ENCODE data around the gene ZWILCH. TPM values are rescaled to one million over a fixed set of nuclear protein-coding genes. Genes with fewer than 3 reads are reported as not detected.
A peak's percentile ranks its signal among the peaks of the same experiment; 100 is the strongest.

The ZWILCH gene
- total and polyA plus RNA-seq, 9 of the 15 experiments (the other 6 are each of a cell fraction or from before 2014, with no cell fraction given): 32.8 to 94.2 (median 52.1) TPM

DNA sequence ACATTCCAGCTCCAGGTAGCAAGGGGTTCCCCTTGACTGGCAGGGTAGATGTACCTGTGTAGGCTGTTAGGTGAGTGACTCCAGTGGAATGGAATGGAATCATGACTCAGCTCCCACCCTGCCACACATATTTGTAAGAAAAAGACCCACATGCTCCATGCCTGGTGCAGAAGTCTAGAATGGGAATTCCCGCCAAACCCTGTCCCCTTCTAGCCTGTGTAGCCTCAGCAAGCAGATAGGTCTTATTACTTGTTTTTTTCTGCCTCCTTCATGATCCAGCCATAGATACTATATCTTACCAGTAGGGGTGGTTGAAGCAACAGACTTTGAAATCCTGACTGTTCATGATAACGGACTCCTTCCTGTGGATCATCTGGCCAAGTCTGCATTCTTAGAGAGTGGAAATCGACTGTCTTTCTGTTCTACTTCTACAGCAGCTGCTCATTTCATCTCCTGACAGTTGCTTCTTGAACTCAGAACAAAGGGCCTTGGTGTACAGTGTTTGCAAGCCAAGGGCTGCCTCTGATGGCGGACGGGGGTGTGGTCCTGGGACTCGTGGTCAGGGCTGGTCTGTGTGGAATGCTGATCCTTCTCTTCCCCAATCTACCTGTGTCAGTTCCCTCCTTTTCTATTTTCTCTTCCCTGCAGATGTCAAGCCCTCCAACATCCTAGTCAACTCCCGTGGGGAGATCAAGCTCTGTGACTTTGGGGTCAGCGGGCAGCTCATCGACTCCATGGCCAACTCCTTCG is 23.8 kb upstream of the ZWILCH start (continued):
- TF ChIP-seq, protein P1, sequence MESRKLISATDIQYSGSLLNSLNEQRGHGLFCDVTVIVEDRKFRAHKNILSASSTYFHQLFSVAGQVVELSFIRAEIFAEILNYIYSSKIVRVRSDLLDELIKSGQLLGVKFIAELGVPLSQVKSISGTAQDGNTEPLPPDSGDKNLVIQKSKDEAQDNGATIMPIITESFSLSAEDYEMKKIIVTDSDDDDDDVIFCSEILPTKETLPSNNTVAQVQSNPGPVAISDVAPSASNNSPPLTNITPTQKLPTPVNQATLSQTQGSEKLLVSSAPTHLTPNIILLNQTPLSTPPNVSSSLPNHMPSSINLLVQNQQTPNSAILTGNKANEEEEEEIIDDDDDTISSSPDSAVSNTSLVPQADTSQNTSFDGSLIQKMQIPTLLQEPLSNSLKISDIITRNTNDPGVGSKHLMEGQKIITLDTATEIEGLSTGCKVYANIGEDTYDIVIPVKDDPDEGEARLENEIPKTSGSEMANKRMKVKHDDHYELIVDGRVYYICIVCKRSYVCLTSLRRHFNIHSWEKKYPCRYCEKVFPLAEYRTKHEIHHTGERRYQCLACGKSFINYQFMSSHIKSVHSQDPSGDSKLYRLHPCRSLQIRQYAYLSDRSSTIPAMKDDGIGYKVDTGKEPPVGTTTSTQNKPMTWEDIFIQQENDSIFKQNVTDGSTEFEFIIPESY (CRISPR knock-in tag; IDR thresholded peaks at IDR 0.05): no peak
- TF ChIP-seq FOXM1 (IDR thresholded peaks at IDR 0.05; ENCODE audit: low read depth): peak; percentile 70; the same call in 1 of the 2 replicates
- no peak for TF ChIP-seq FOXM1 (CRISPR knock-in tag; IDR thresholded peaks at IDR 0.05; ENCODE audit: low read depth)
- peak; percentile 30; the same call in 1 of the 2 replicates for TF ChIP-seq MTA2 (IDR thresholded peaks at IDR 0.05; ENCODE audit: low read depth)
- TF ChIP-seq ZNF384 (IDR thresholded peaks at IDR 0.05; ENCODE audit: low read depth, low read length): peak; percentile 78
- TF ChIP-seq MAFK (IDR thresholded peaks at IDR 0.05; ENCODE audit: low read length): 0 out of 2 replicates have a peak, but pooled peaks have one; percentile 10
- TF ChIP-seq CHD2 (IDR thresholded peaks at IDR 0.05; ENCODE audit: low read depth, low read length): no peak
- peak; percentile 39; the same call in 1 of the 2 replicates for TF ChIP-seq TRIM28 (IDR thresholded peaks at IDR 0.05)
- TF ChIP-seq POLR2AphosphoS5 (IDR thresholded peaks at IDR 0.05; ENCODE audit: control insufficient read depth, insufficient read depth, low read depth, low read length): peak; percentile 66; the same call in 1 of the 2 replicates
- 0 out of 2 replicates have a peak, but pooled peaks have one; percentile 5 for TF ChIP-seq NFE2L1 (tag; IDR thresholded peaks at IDR 0.05; ENCODE audit: borderline replicate concordance, low read depth)
- 0 out of 2 replicates have a peak, but pooled peaks have one; percentile 3 for TF ChIP-seq PKNOX1 (IDR thresholded peaks at IDR 0.05)
- no peak for TF ChIP-seq ZNF184 (CRISPR knock-in tag; IDR thresholded peaks at IDR 0.05)
- peak; percentile 38 for TF ChIP-seq HDAC3 (IDR thresholded peaks at IDR 0.05; ENCODE audit: borderline replicate concordance, partially characterized antibody)
- TF ChIP-seq LEF1 (IDR thresholded peaks at IDR 0.05): peak; percentile 54; the same call in 1 of the 2 replicates
- TF ChIP-seq POLR2B (IDR thresholded peaks at IDR 0.05; ENCODE audit: low read depth, partially characterized antibody): no peak
- TF ChIP-seq TAL1 (IDR thresholded peaks at IDR 0.05): peak; percentile 84
- TF ChIP-seq GABPB2 (CRISPR knock-in tag; conservative IDR thresholded peaks at IDR 0.05): no peak
- TF ChIP-seq ZNF12 (CRISPR knock-in tag; IDR thresholded peaks at IDR 0.05): peak; percentile 78; the same call in 1 of the 2 replicates
- TF ChIP-seq TRIM24 (IDR thresholded peaks at IDR 0.05): peak; percentile 80 to 82
- no peak for TF ChIP-seq MCM7 (IDR thresholded peaks at IDR 0.05)
- TF ChIP-seq EWSR1 (IDR thresholded peaks at IDR 0.05; ENCODE audit: borderline replicate concordance, low read depth, partially characterized antibody): no peak
- TF ChIP-seq DPF2 (IDR thresholded peaks at IDR 0.05): peak; percentile 88
- 0 out of 2 replicates have a peak, but pooled peaks have one; percentile 24 for TF ChIP-seq ARID3A (IDR thresholded peaks at IDR 0.05; ENCODE audit: borderline replicate concordance, low read depth, low read length)
- peak; percentile 86 for TF ChIP-seq TEAD4 (IDR thresholded peaks at IDR 0.05; ENCODE audit: low read length)
- TF ChIP-seq TEAD4 (CRISPR knock-in tag; IDR thresholded peaks at IDR 0.05; ENCODE audit: borderline replicate concordance): no peak
